SU-DHL-6 (cell line): Measurements from ENCODE around the gene SDCBP2.

Source experiments
- H2AFZ ChIP-seq: fragments of 200-600 bp; sonication (generic); 2 replicates; pipeline ENCODE4 v1.6.1; 2014; ENCODE audit warnings: low read depth, mild to moderate bottlenecking, moderate library complexity, mixed read lengths, antibody characterized with exemption, low read length; ENCODE audit not compliant: severe bottlenecking
- H3F3A ChIP-seq: fragments of 200-600 bp; shearing (Covaris generic); 2 replicates; pipeline ENCODE4 v1.6.0; 2016; ENCODE audit warnings: antibody characterized with exemption, mild to moderate bottlenecking; ENCODE audit not compliant: insufficient read depth
- H3K27ac ChIP-seq: fragments of 200-600 bp; sonication (generic); 2 replicates; pipeline ENCODE4 v1.5.1; 2016; ENCODE audit warnings: low read depth, mild to moderate bottlenecking, low read length, moderate library complexity, mixed read lengths
- H3K27me3 ChIP-seq: fragments of 200-600 bp; sonication (generic), shearing (Covaris generic); 2 replicates; pipeline ENCODE4 v1.6.0; 2014; ENCODE audit warnings: mild to moderate bottlenecking, low read length
- H3K36me3 ChIP-seq: fragments of 200-600 bp; sonication (generic); 2 replicates; pipeline ENCODE4 v1.6.1; 2014; ENCODE audit warnings: mild to moderate bottlenecking, low read length, mixed read lengths
- H3K4me2 ChIP-seq: fragments of 300-600, 200-600 bp; shearing (Covaris generic), sonication (generic); 2 replicates; pipeline ENCODE4 v1.6.0; 2014; ENCODE audit warnings: low read length, low read depth, mild to moderate bottlenecking; ENCODE audit not compliant: poor library complexity, severe bottlenecking
- H3K4me3 ChIP-seq: fragments of 200-600 bp; sonication (generic); 2 replicates; pipeline ENCODE4 v1.5.1; 2014; ENCODE audit warnings: antibody characterized with exemption, low read length, mild to moderate bottlenecking, mixed read lengths; ENCODE audit not compliant: insufficient read depth, poor library complexity, severe bottlenecking
- H3K79me2 ChIP-seq: fragments of 200-600 bp; sonication (generic); 2 replicates; pipeline ENCODE4 v1.6.1; 2014; ENCODE audit warnings: mild to moderate bottlenecking, low read length, moderate library complexity; ENCODE audit not compliant: insufficient read depth
- H3K9ac ChIP-seq: fragments of 200-600 bp; sonication (generic); 2 replicates; pipeline ENCODE4 v1.7.0; 2014; ENCODE audit warnings: mild to moderate bottlenecking, low read length
- H3K9me2 ChIP-seq: fragments of 200-600 bp; sonication (generic); replicated peaks from 2 replicates; pipeline ENCODE4 v1.6.1; 2014; ENCODE audit warnings: low read length; ENCODE audit not compliant: insufficient read depth
- H3K9me3 ChIP-seq: fragments of 200-600 bp; sonication (generic); 2 replicates; pipeline ENCODE4 v1.6.1; 2014; ENCODE audit warnings: low read length, mixed read lengths; ENCODE audit not compliant: insufficient read depth
- H4K20me1 ChIP-seq: fragments of 200-600 bp; sonication (generic); 2 replicates; pipeline ENCODE4 v1.6.1; 2014; ENCODE audit warnings: low read depth, mild to moderate bottlenecking, antibody characterized with exemption, low read length, moderate library complexity, mixed read lengths
- EZH2phosphoT487 ChIP-seq: fragments of 200-600 bp; sonication (generic), shearing (Covaris generic); conservative IDR thresholded peaks from 2 replicates; pipeline ENCODE4 v1.6.1; 2018; ENCODE audit warnings: mild to moderate bottlenecking, antibody characterized with exemption, low read length, moderate library complexity, mixed read lengths
- TF ChIP-seq, protein P1 (sequence below): fragments of 200-600 bp; sonication (generic); IDR thresholded peaks from one replicate; pipeline ENCODE4 v1.5.1; 2017; ENCODE audit warnings: antibody characterized with exemption, mild to moderate bottlenecking, low read length, moderate library complexity; ENCODE audit not compliant: insufficient read depth, poor library complexity, severe bottlenecking

The SDCBP2 gene

DNA sequence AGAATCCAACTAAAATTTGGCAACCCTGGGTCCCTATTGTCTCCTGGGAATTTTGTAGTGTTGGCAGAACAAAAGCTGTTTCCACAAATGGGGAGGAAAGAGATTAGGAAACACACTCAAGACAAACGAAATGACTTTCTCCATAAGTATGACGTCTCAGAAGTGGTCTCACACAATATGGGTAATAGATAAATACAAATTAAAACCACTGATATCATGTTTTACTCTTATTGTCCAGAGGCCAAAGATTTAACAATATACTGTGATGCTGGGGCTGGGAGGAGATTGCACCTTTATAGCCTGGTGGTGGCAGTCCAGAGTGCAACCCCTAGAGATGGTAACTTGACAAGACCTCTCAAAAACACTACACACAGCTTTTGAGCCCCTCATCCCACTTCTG, 45.3 kb upstream of the SDCBP2 start:
- 0 out of 2 replicates have a peak, but pooled peaks cover 7% of the 10 kb centered on the region for H3K36me3 ChIP-seq

DNA sequence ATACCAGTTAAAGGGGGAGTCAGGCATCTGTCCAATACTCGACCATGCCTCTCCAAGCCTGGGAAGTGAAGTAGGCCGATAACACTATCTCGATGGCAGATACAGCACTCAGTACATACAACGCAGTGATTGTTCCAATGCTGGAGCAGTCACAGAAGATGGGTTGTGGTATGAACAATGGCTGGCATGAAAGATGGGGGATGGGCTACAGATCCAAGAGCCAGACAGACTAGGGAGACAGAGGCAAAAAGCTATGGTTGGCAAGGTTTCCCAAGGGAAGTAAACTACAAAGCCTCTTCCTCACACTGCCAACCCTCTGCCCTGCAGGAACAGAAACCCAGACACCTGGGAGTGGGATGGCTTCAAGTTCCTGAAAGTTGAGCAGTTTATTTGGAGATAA, 44.7 kb upstream of the SDCBP2 start:
- Histone ChIP-seq H3K4me2 (no peak overlapping the region), H3K36me3 (0 out of 2 replicates have a peak, but pooled peaks cover 7% of the 10 kb centered on the region), H3K4me3 (no peak overlapping the region), H3K27me3 (no peaks in the 10 kb centered on the region), H3F3A (no peaks in the 10 kb centered on the region), H3K9ac (no peak overlapping the region), H3K27ac (no peak overlapping the region), H3K9me3 (no peaks in the 10 kb centered on the region), H3K79me2 (peaks cover 40% of the 10 kb centered on the region), H2AFZ (no peak overlapping the region), H3K9me2 (no peaks in the 10 kb centered on the region), H4K20me1 (peaks cover 9% of the 10 kb centered on the region; the same call in 1 of the 2 replicates)
- TF ChIP-seq, protein P1, sequence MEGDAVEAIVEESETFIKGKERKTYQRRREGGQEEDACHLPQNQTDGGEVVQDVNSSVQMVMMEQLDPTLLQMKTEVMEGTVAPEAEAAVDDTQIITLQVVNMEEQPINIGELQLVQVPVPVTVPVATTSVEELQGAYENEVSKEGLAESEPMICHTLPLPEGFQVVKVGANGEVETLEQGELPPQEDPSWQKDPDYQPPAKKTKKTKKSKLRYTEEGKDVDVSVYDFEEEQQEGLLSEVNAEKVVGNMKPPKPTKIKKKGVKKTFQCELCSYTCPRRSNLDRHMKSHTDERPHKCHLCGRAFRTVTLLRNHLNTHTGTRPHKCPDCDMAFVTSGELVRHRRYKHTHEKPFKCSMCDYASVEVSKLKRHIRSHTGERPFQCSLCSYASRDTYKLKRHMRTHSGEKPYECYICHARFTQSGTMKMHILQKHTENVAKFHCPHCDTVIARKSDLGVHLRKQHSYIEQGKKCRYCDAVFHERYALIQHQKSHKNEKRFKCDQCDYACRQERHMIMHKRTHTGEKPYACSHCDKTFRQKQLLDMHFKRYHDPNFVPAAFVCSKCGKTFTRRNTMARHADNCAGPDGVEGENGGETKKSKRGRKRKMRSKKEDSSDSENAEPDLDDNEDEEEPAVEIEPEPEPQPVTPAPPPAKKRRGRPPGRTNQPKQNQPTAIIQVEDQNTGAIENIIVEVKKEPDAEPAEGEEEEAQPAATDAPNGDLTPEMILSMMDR = no peak
- TF ChIP-seq EZH2phosphoT487 = no peak

More for the DNA sequence above, 45.3 kb upstream of the SDCBP2 start:
- no peaks in the 10 kb centered on the region for H3K27me3 ChIP-seq
- H3K4me3 ChIP-seq = no peak overlapping the region
- no peak overlapping the region for H3K27ac ChIP-seq
- H3K4me2 ChIP-seq = no peak overlapping the region
- H4K20me1 ChIP-seq = peaks cover 16% of the 10 kb centered on the region; the same call in 1 of the 2 replicates
- TF ChIP-seq, protein P1 = no peak
- no peak for TF ChIP-seq EZH2phosphoT487
- no peaks in the 10 kb centered on the region for H3K9me2 ChIP-seq
- H3K9ac ChIP-seq = no peak overlapping the region
- H2AFZ ChIP-seq = no peak overlapping the region
- H3F3A ChIP-seq = no peaks in the 10 kb centered on the region
- H3K9me3 ChIP-seq = no peaks in the 10 kb centered on the region
- H3K79me2 ChIP-seq = peaks cover 46% of the 10 kb centered on the region

DNA sequence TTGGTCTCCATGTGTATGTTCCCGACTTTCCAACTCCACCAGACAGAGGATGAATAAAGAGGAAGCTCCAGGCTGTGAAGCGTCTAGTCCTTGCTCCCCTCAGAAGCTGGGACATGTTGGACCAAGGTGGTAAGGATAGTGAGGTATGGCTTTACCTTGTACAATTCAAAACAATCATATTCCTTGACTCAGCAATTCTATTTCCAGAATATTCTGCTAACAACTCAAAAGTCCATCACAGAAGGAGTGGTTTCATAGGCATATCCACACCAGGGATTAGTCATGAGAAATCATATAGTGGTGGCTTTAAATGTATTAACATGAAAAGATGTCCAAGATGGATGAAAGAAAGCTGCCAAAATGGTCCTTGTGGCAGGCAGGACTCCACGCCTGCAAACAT, 44.1 kb upstream of the SDCBP2 start:
- no peak overlapping the region for H3K4me3 ChIP-seq
- H3K9ac ChIP-seq = no peak overlapping the region
- H2AFZ ChIP-seq = no peak overlapping the region
- peaks cover 34% of the 10 kb centered on the region for H3K79me2 ChIP-seq
- H3K27ac ChIP-seq = no peak overlapping the region
- H3K36me3 ChIP-seq = 0 out of 2 replicates have a peak, but pooled peaks cover 7% of the 10 kb centered on the region
- no peaks in the 10 kb centered on the region for H3K27me3 ChIP-seq
- no peaks in the 10 kb centered on the region for H3K9me3 ChIP-seq
- H3F3A ChIP-seq = no peaks in the 10 kb centered on the region
- peaks cover 7% of the 10 kb centered on the region; the same call in 1 of the 2 replicates for H4K20me1 ChIP-seq
- no peaks in the 10 kb centered on the region for H3K9me2 ChIP-seq
- TF ChIP-seq, protein P1 = no peak
- no peak for TF ChIP-seq EZH2phosphoT487
- H3K4me2 ChIP-seq = no peak overlapping the region
